Gastroesophageal sphincter (tissue), 3 donors: ENCODE measurements around the gene AFG1L.

Experiments
- EP300 ChIP-seq: sonication (generic); formaldehyde crosslinking; IDR thresholded peaks from one replicate; pipeline ENCODE4 v1.6.1; 2017; ENCODE audit warnings: antibody characterized with exemption, mild to moderate bottlenecking
- POLR2AphosphoS5 ChIP-seq: sonication (generic); formaldehyde crosslinking; IDR thresholded peaks from one replicate; pipeline ENCODE4 v1.6.1; 2017; ENCODE audit warnings: antibody characterized with exemption
- TF ChIP-seq, protein P1 (sequence below), 4 experiments: fragments of 200-600 bp in 2 of 4; fragments of 450-650 bp in 2 of 4; sonication (generic) in 1 of 4; IDR thresholded peaks; one replicate each; pipeline ENCODE4 v1.5.1; 2017 to 2019; ENCODE audit warnings: antibody characterized with exemption in 4 of 4, mild to moderate bottlenecking in 2 of 4, moderate library complexity in 2 of 4

- TF ChIP-seq POLR2AphosphoS5 (no peak), EP300 (no peak)
- TF ChIP-seq, protein P1, sequence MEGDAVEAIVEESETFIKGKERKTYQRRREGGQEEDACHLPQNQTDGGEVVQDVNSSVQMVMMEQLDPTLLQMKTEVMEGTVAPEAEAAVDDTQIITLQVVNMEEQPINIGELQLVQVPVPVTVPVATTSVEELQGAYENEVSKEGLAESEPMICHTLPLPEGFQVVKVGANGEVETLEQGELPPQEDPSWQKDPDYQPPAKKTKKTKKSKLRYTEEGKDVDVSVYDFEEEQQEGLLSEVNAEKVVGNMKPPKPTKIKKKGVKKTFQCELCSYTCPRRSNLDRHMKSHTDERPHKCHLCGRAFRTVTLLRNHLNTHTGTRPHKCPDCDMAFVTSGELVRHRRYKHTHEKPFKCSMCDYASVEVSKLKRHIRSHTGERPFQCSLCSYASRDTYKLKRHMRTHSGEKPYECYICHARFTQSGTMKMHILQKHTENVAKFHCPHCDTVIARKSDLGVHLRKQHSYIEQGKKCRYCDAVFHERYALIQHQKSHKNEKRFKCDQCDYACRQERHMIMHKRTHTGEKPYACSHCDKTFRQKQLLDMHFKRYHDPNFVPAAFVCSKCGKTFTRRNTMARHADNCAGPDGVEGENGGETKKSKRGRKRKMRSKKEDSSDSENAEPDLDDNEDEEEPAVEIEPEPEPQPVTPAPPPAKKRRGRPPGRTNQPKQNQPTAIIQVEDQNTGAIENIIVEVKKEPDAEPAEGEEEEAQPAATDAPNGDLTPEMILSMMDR (IDR thresholded peaks at IDR 0.05): no peak
Observed at GRCh38 chr6:108543175-108543940, 248.5 kb downstream of the AFG1L start.
